Suprapubic skin (tissue), 4 donors: ENCODE data around the gene SAMM50.

Experiments used
- CTCF ChIP-seq, 2 donors: fragments of 200-600 bp in 1 of 2; fragments of 450-650 bp in 1 of 2; sonication (generic) in 1 of 2; IDR thresholded peaks; one replicate each; pipeline ENCODE4 v1.5.1; 2016 to 2019; ENCODE audit warnings: antibody characterized with exemption in 2 of 2, mild to moderate bottlenecking in 1 of 2, moderate library complexity in 1 of 2
- EP300 ChIP-seq: sonication (generic); formaldehyde crosslinking; IDR thresholded peaks from one replicate; pipeline ENCODE4 v1.6.1; 2017; ENCODE audit warnings: antibody characterized with exemption
- POLR2A ChIP-seq, 2 donors: fragments of 450-650 bp; IDR thresholded peaks; one replicate each; pipeline ENCODE4 v1.6.1; 2017; ENCODE audit warnings: antibody characterized with exemption in 2 of 2, mild to moderate bottlenecking in 2 of 2, moderate library complexity in 2 of 2
- POLR2AphosphoS5 ChIP-seq, 3 donors: sonication (generic); formaldehyde crosslinking; IDR thresholded peaks; one replicate each; pipeline ENCODE4 v1.6.1; 2017; ENCODE audit warnings: antibody characterized with exemption in 3 of 3

- TF ChIP-seq CTCF (IDR thresholded peaks at IDR 0.05) (no peak), EP300 (no peak), POLR2A (IDR thresholded peaks at IDR 0.05) (no peak), POLR2AphosphoS5 (IDR thresholded peaks at IDR 0.05) (no peak)
Observed at GRCh38 chr22:43921370-43921769, 33.9 kb upstream of the SAMM50 start.
